GM19463 (cell line): ENCODE data around the gene SOWAHA.

Experiments
- ATAC-seq: cut with Tn5 transposase; IDR thresholded peaks from one replicate; pipeline ENCODE4 v1.9.1; 2021; ENCODE audit warnings: mild to moderate bottlenecking, moderate library complexity; ENCODE audit not compliant: unreplicated experiment

The SOWAHA gene

GRCh38 chr5:132812781-132813598 is at the start of gene SOWAHA:
TSS of gene SOWAHA (plus strand) at chr5:132813302. CDS start at chr5:132813622, 320 bp downstream.
- ATAC-seq: no peak

GRCh38 chr5:132764051-132764450 is 49.1 kb upstream of the SOWAHA start:
- ATAC-seq: no peak

GRCh38 chr5:132764671-132765238 is 48.3 kb upstream of the SOWAHA start:
- no peak for ATAC-seq

- no peak for ATAC-seq
These were observed 47.6 kb upstream of the SOWAHA start for GRCh38 chr5:132765311-132766019.

GRCh38 chr5:132766020-132766805 is 46.9 kb upstream of the SOWAHA start:
- no peak for ATAC-seq

- ATAC-seq: no peak
These were observed 46.4 kb upstream of the SOWAHA start for GRCh38 chr5:132766806-132767055.

GRCh38 chr5:132767150-132767549 is 46.0 kb upstream of the SOWAHA start:
- ATAC-seq: no peak

GRCh38 chr5:132768485-132768868 is 44.6 kb upstream of the SOWAHA start:
- ATAC-seq: no peak

GRCh38 chr5:132770476-132771159 is 42.5 kb upstream of the SOWAHA start:
- no peak for ATAC-seq

- ATAC-seq: no peak
These were observed 41.6 kb upstream of the SOWAHA start for GRCh38 chr5:132771503-132771998.

GRCh38 chr5:132772291-132773070 is 40.6 kb upstream of the SOWAHA start:
- no peak for ATAC-seq

- no peak for ATAC-seq
These were observed 40.0 kb upstream of the SOWAHA start for GRCh38 chr5:132773114-132773513.

- no peak for ATAC-seq
These were observed 39.3 kb upstream of the SOWAHA start for GRCh38 chr5:132773601-132774355.

GRCh38 chr5:132774406-132774805 is 38.7 kb upstream of the SOWAHA start:
- no peak for ATAC-seq

- no peak for ATAC-seq
These were observed 38.2 kb upstream of the SOWAHA start for GRCh38 chr5:132774896-132775295.

- no peak for ATAC-seq
These were observed 37.6 kb upstream of the SOWAHA start for GRCh38 chr5:132775476-132775961.

- ATAC-seq: peak; percentile 26
These were observed 36.8 kb upstream of the SOWAHA start for GRCh38 chr5:132776131-132776937.

GRCh38 chr5:132776938-132777208 is 36.2 kb upstream of the SOWAHA start:
- no peak for ATAC-seq
